Fibroblast of the aortic adventitia (primary cell): ENCODE data around the gene PRKG1. TPM values are rescaled to one million over a fixed set of nuclear protein-coding genes. Genes with fewer than 3 reads are reported as not detected.

ENCODE experiments used
- DNase-seq: peaks from one replicate; pipeline ENCODE4 v3.0.0-alpha.2; 2010; ENCODE audit warnings: low read depth
- H3K4me3 ChIP-seq: 2 replicates; pipeline ENCODE4 v1.5.1; 2011; ENCODE audit warnings: low read depth, mild to moderate bottlenecking, control low read depth, low read length, moderate library complexity
- total RNA-seq: library from RNA; depleted of rRNA; stranded (reverse); fragments of >200 nt; gene quantifications from 2 replicates; pipeline ENCODE4 v1.2.3, GENCODE V29; 2012; ENCODE audit warnings: low replicate concordance
- TF ChIP-seq, protein P1 (sequence below): IDR thresholded peaks from 2 replicates; pipeline ENCODE4 v1.5.1; 2011; ENCODE audit warnings: mild to moderate bottlenecking, low read length, control low read depth, inconsistent platforms; ENCODE audit not compliant: insufficient read depth

PRKG1 gene
- total RNA-seq, 1 donor = 45.6 TPM

DNA sequence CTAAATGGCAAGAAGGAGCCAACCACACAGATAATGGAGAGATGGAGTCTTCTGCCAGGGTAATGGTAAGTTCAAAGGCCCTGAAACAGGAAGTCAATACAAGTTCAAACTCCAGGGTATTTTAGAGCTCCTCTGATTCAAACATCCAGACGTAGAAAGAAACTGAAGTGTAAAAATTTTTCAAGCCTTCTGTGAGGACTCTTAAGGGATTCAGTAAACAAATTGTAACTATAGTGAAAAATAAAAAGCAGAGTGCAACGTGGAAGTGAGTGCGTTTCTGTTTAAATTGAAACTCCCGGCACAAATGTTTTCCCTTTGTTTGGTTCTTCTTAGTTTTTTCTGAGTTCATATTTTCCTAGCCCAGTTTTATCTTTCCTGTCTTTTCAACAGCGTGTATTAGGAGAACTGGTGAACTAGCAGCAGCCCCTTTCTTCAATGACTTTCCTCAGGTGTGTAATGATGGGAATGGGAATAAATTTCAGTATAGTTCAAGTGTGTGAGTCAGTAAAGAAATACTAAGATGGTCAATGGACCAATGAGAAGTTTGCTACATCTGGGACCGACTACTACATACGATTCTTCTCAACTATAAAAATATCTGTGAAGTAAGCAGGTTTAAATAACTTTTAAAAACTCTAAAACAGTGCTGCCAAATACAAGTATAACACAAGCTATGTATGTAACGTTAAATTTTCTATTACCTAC, 326.3 kb downstream of the PRKG1 start:
- no peak for DNase-seq
- no peak overlapping the region for H3K4me3 ChIP-seq
- TF ChIP-seq, protein P1, sequence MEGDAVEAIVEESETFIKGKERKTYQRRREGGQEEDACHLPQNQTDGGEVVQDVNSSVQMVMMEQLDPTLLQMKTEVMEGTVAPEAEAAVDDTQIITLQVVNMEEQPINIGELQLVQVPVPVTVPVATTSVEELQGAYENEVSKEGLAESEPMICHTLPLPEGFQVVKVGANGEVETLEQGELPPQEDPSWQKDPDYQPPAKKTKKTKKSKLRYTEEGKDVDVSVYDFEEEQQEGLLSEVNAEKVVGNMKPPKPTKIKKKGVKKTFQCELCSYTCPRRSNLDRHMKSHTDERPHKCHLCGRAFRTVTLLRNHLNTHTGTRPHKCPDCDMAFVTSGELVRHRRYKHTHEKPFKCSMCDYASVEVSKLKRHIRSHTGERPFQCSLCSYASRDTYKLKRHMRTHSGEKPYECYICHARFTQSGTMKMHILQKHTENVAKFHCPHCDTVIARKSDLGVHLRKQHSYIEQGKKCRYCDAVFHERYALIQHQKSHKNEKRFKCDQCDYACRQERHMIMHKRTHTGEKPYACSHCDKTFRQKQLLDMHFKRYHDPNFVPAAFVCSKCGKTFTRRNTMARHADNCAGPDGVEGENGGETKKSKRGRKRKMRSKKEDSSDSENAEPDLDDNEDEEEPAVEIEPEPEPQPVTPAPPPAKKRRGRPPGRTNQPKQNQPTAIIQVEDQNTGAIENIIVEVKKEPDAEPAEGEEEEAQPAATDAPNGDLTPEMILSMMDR = no peak

DNA sequence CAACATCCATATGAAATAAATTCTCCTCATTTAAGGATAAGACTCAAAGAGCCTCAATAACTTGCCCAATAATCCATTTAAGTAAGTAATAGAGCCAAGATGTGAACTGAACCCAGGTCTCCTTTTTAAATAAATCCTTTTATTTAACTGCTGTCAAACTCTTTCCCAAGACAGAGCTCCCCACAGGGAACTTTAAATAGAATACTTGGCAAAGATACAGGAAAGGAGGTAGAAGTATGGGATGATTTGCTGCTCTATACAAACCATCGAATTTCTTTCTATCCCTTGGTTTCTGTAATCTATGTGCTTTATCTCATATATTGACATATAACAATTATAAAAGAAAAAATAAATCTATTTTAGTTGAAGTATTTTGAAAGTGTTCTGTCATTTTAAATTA, 329.2 kb downstream of the PRKG1 start:
- TF ChIP-seq, protein P1 = no peak
- no peak for DNase-seq
- H3K4me3 ChIP-seq = no peak overlapping the region

DNA sequence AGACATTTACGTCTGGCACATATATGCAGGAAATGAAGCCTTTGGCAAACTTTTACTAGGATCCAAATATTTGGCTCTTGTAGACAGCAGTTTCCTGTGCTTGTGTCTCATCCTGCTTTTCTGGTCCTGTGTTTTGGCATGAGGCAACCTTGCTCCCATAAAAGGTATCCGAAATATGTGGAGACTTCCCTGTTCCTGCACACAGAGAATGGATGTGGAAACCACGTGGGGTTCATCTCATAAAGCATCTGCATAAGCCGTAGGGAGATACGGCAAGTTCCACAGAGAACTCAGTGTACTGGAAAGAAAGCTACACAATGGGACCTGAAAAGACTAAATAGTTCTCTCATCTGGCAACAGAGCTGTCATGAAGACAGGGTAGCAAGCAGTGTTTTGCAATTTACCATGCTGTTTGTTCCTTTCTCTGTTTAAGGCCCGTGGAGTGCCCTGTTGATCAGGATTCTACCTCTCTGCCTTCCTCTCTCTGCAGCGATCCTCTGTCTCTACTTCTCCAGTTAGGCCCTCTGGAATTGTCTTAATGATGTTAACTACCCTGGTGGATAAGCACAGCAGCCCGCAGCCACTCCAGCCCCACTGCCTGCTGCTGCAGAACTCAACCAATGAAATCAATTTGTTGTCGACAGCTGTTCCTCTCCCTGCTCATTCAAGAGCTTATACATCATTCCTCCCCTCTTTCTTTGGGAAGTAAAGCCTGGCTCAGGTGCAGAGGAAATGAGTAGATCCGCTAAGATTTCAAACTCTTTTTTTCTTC, 331.5 kb downstream of the PRKG1 start:
- H3K4me3 ChIP-seq = no peak overlapping the region

DNA sequence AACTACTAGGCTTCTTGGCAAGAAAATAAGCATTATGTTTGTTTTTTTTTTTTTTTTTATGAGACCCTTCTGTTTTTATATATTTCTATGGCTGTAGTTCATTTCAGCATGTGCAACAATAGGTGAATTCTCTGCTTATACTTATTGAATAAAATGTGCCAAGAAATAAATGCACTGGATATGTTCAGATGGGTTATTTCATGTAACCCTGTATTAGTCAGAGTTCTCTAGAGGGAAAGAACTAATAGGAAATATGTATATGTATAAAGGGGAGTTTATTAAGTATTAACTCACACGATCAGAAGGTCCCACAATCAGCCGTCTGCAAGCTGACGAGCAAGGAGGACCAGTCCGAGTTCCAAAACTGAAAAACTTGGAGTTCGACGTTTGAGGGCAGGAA, 332.3 kb downstream of the PRKG1 start:
- TF ChIP-seq, protein P1 = no peak
- no peak overlapping the region for H3K4me3 ChIP-seq
- no peak for DNase-seq

More for the DNA sequence above, 331.5 kb downstream of the PRKG1 start:
- DNase-seq = peak; percentile 65
- TF ChIP-seq, protein P1 = no peak

DNA sequence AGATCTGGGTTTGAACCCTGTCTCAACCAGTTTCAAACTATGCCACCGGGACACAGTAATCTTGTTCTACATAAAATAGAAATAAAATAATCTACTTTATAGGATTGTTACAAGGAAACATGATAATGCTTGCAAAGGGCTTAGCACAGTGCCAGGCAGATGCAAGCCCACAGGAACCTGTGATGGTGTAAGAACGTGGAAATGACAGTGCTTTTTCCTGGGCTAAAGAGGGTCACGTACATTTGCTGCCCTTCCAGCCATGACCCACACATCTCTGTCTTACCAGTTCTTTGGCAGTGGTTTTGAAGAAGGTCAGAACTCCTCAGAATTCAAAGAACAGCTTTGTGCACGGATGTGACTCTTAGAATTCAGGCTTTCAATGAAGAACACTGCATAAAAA, 342.2 kb downstream of the PRKG1 start:
- TF ChIP-seq, protein P1 = no peak
- DNase-seq = no peak
- H3K4me3 ChIP-seq = no peak overlapping the region

DNA sequence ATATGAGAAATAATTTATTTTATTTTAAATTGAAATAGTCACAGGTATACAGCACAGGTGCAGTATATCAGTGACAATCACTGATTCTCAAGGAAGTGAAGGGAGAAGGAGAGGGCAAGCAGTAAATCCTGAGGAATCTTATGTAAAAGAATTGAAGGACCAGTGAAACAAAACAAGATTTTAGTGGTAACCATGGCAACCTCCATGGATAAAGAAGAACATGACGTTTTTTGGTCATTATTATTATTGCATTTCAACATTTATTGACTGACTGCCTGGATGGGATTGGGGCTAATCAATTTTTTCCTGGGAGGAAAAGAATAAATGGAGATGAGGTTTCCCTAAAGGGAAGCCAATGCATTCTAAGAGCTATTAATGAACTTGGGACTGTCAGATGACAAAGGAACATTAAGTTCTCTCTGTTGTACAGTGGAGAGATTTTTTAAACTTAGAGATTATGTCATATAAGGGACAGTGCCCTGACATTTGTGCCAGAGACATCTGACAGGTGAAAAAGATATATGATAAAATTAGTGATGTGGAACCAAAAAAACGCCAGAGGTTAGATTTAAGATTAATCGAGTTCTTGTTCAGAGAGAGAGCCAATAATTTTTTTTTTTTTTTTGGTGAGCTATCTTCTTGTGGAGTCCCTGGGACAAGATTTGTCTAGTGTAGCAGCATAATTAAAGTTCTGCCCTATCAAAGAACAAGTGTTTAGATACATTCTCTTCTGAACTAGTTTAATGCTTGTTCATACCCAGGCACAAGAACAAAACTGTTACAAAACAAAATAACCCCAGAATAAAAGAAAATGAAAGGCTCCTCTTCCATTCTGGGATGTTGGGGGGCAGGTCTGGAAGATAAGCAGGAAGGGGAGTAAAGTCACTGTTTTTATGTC, 345.2 kb downstream of the PRKG1 start:
- H3K4me3 ChIP-seq = no peak overlapping the region
- TF ChIP-seq, protein P1 = no peak
- DNase-seq = no peak
